ENCODE results near the gene EFNB1. TPM values are rescaled to one million over a fixed set of nuclear protein-coding genes. Genes with fewer than 3 reads are reported as not detected.

The EFNB1 gene
- total RNA-seq, 2 donors from 2014 or later: 19.4 to 21.7 TPM

GRCh38 chrX:68889249-68889648 is 60.4 kb downstream of the EFNB1 start:
- H3K27ac ChIP-seq: no peak overlapping the region
- DNase-seq (ENCODE audit: low spot score) (no peak), ATAC-seq (ENCODE audit: insufficient number of reproducible peaks, low FRiP score, low read depth) (no peak)
- no peaks in the 10 kb centered on the region for H3K36me3 ChIP-seq
- H3K27me3 ChIP-seq (replicated peaks; ENCODE audit: insufficient read depth): no peaks in the 10 kb centered on the region
- no peak for TF ChIP-seq CTCF (IDR thresholded peaks at IDR 0.05)
- no peaks in the 10 kb centered on the region for H3K9me3 ChIP-seq
- peaks cover 6 to 8% of the 10 kb centered on the region in 2 donors for H3K4me1 ChIP-seq (ENCODE audit: control insufficient read depth in 1 of 2, low read depth in 2 of 2)
- H3K4me3 ChIP-seq: no peak overlapping the region

Other genes starting within 250 kb of the EFNB1 start
- gene STARD8, start 181.4 kb upstream of the EFNB1 start, total RNA-seq: 10 to 100 TPM; 15.8 to 19.8 TPM

Measured in thoracic aorta (tissue), 2 donors.